ENCODE measurements around the gene CADM1.
A peak's percentile ranks its signal among the peaks of the same experiment; 100 is the strongest.

Gene CADM1

GRCh38 chr11:115153731-115154354, 350.4 kb downstream of the CADM1 start:
- no peak for DNase-seq (ENCODE audit: low spot score)
- ChIA-PET POLR2A (ENCODE audit: low non-redundant PET) (no interaction called here), CTCF (interaction anchor here (0.6 kb wide), 2 partner anchors 730 to 1510 kb away, joined by 3 to 7 read pairs; no protein-coding TSS in a partner anchor)
- TF ChIP-seq CTCF (conservative IDR thresholded peaks at IDR 0.05; ENCODE audit: low read depth): no peak
- H3K27ac ChIP-seq: peak overlapping the region; percentile 45

GRCh38 chr11:115153135-115153534, 351.1 kb downstream of the CADM1 start:
- DNase-seq (ENCODE audit: low spot score): peak; percentile 21
- TF ChIP-seq CTCF (conservative IDR thresholded peaks at IDR 0.05; ENCODE audit: low read depth): no peak
- H3K27ac ChIP-seq: peak overlapping the region; percentile 45
- ChIA-PET CTCF (interaction anchor here (0.6 kb wide), 1 partner anchor 1511 kb away, joined by 7 read pairs; no protein-coding TSS in a partner anchor), POLR2A (ENCODE audit: low non-redundant PET) (no interaction called here)

- TF ChIP-seq CTCF (conservative IDR thresholded peaks at IDR 0.05; ENCODE audit: low read depth): no peak
- ChIA-PET CTCF (interaction anchor here (0.5 kb wide), 1 partner anchor 93 kb away, joined by 3 read pairs; no protein-coding TSS in a partner anchor), POLR2A (ENCODE audit: low non-redundant PET) (no interaction called here)
- no peak overlapping the region for H3K27ac ChIP-seq
- no peak for DNase-seq (ENCODE audit: low spot score)
Measured at GRCh38 chr11:115151010-115151409, 353.2 kb downstream of the CADM1 start.

- H3K27ac ChIP-seq: no peak overlapping the region
- no peak for DNase-seq (ENCODE audit: low spot score)
- TF ChIP-seq CTCF (conservative IDR thresholded peaks at IDR 0.05; ENCODE audit: low read depth): no peak
- ChIA-PET POLR2A (ENCODE audit: low non-redundant PET) (no interaction called here), CTCF (no interaction called here)
Measured at GRCh38 chr11:115148691-115149090, 355.5 kb downstream of the CADM1 start.

- no peak for DNase-seq (ENCODE audit: low spot score)
- ChIA-PET CTCF (no interaction called here), POLR2A (ENCODE audit: low non-redundant PET) (no interaction called here)
- no peak for TF ChIP-seq CTCF (conservative IDR thresholded peaks at IDR 0.05; ENCODE audit: low read depth)
- no peak overlapping the region for H3K27ac ChIP-seq
Measured at GRCh38 chr11:115148101-115148500, 356.1 kb downstream of the CADM1 start.

GRCh38 chr11:115147243-115147807, 356.9 kb downstream of the CADM1 start:
- DNase-seq (ENCODE audit: low spot score): no peak
- no peak overlapping the region for H3K27ac ChIP-seq
- no peak for TF ChIP-seq CTCF (conservative IDR thresholded peaks at IDR 0.05; ENCODE audit: low read depth)
- ChIA-PET CTCF (no interaction called here), POLR2A (ENCODE audit: low non-redundant PET) (no interaction called here)

All from RWPE1 (cell line).